CD4-positive, alpha-beta T cell (primary cell): Measurements from ENCODE around the gene VPS51. TPM values are rescaled to one million over a fixed set of nuclear protein-coding genes. Genes with fewer than 3 reads are reported as not detected.

Experiments used
- ATAC-seq: fragments of 200-7000 bp; cut with Tn5 transposase; one replicate; pipeline ENCODE4 v1.10.0; 2022; ENCODE audit warnings: mild to moderate bottlenecking; ENCODE audit not compliant: poor library complexity
- CTCF ChIA-PET: fragments of 350-600 bp; sonication (Branson Sonifier 250); formaldehyde crosslinking; loops from one replicate; lab custom pipeline; 2021; ENCODE audit warnings: antibody characterized with exemption, inconsistent platforms; lab: Charles Lee
- POLR2A ChIA-PET: fragments of 350-600 bp; sonication (Branson Sonifier 250); formaldehyde crosslinking; loops from one replicate; lab custom pipeline; 2021; ENCODE audit warnings: antibody characterized with exemption, inconsistent platforms; lab: Charles Lee
- DNase-seq, 14 experiments: peaks; one replicate each; pipeline ENCODE4 v3.0.0-alpha.2; 2013 to 2020; ENCODE audit warnings: mixed read lengths in 2 of 14
- H3K27ac ChIP-seq, 2 donors: one replicate each; pipeline versions ENCODE4 v1.5.1 to v1.7.0; 2013; ENCODE audit warnings: low read length in 2 of 2, low read depth in 1 of 2, mild to moderate bottlenecking in 1 of 2
- H3K27me3 ChIP-seq, 2 experiments: 1 replicate in 1 of 2; 2 replicates in 1 of 2; pipeline versions ENCODE4 v1.6.1 to v1.7.0; 2013; ENCODE audit warnings: low read length in 2 of 2, control low read depth in 1 of 2, mild to moderate bottlenecking in 1 of 2, moderate library complexity in 1 of 2; ENCODE audit not compliant: insufficient read depth in 2 of 2, control insufficient read depth in 1 of 2
- H3K36me3 ChIP-seq: one replicate; pipeline ENCODE4 v1.6.1; 2013; ENCODE audit warnings: low read length, control low read depth; ENCODE audit not compliant: insufficient read depth
- H3K4me1 ChIP-seq: one replicate; pipeline ENCODE4 v1.6.1; 2013; ENCODE audit warnings: low read length, control low read depth; ENCODE audit not compliant: insufficient read depth
- H3K4me3 ChIP-seq: one replicate; pipeline ENCODE4 v1.5.1; 2013; ENCODE audit warnings: mild to moderate bottlenecking, low read length, moderate library complexity
- H3K9me3 ChIP-seq, 2 experiments: 1 replicate in 1 of 2; 2 replicates in 1 of 2; pipeline versions ENCODE4 v1.6.1 to v1.7.0; 2013; ENCODE audit warnings: low read length in 2 of 2, mild to moderate bottlenecking in 2 of 2, control low read depth in 1 of 2, moderate library complexity in 1 of 2; ENCODE audit not compliant: control insufficient read depth in 1 of 2, insufficient read depth in 1 of 2
- H3K27ac Mint-ChIP-seq: one replicate; pipeline ENCODE4 v1.8.0; 2020; ENCODE audit warnings: mixed read lengths
- H3K27me3 Mint-ChIP-seq: one replicate; pipeline ENCODE4 v1.8.0; 2021; ENCODE audit warnings: mixed read lengths
- H3K36me3 Mint-ChIP-seq: one replicate; pipeline ENCODE4 v1.8.0; 2021; ENCODE audit warnings: low read depth, mixed read lengths
- H3K4me1 Mint-ChIP-seq: one replicate; pipeline ENCODE4 v1.8.0; 2021; ENCODE audit warnings: low read depth, mixed read lengths
- H3K4me3 Mint-ChIP-seq: one replicate; pipeline ENCODE4 v1.8.0; 2020; ENCODE audit warnings: mild to moderate bottlenecking, mixed read lengths
- H3K9me3 Mint-ChIP-seq: one replicate; pipeline ENCODE4 v1.8.0; 2020; ENCODE audit warnings: mixed read lengths
- intact Hi-C, 2 experiments: fragments of 100-400 bp; cut with DNase I in 1 of 2; cut with micrococcal nuclease in 1 of 2; formaldehyde crosslinking; loops; one replicate each; pipeline versions ENCODE4 v1.15.1 to v1.9.0; 2023 to 2025; cut with DNase I, micrococcal nuclease
- total RNA-seq, 174 experiments: library from RNA in 2 of 174; stranded (reverse) in 2 of 174; gene quantifications; one replicate each; pipeline ENCODE4 v1.2.3 and lab custom pipeline; 2021 to 2026
- TF ChIP-seq, protein P1 (sequence below): fragments of 200-600 bp; IDR thresholded peaks from one replicate; pipeline ENCODE4 v1.8.0; 2022; ENCODE audit warnings: antibody characterized with exemption, mild to moderate bottlenecking

Gene VPS51
- total RNA-seq, 2 experiments from 2014 or later = 243 to 246 TPM

DNA sequence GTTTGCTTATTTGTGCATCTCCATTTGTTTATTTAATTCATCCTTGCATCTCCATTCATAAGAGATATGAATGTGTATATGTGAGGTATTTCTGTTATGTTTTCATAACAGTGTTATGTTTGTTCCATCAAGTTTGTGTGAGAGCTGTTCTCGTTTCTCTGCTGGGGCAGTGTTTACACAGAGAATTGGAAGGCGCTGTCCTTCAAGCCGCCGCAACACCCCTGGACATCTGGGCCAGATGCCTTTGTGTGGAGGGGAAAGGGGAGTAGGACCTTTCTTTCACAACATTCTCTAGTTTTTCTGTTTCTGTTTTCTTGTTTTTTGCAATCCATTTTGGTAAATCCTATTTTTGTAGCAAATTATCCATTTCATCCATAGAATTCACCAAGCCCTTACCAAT, 8.6 kb downstream of the VPS51 start:
- POLR2A ChIA-PET = interaction anchor here (1.3 to 1.6 kb wide), 2 partner anchors 13 to 17 kb away, joined by 4 to 5 read pairs; partner anchors contain the start of genes FAU, MRPL49 and ZNHIT2
- no peak for ATAC-seq
- intact Hi-C loops = no loop called here
- Mint-ChIP-seq H3K36me3 (peaks cover 64% of the 10 kb centered on the region), H3K27ac (no peak overlapping the region), H3K4me1 (peaks cover 3% of the 10 kb centered on the region), H3K27me3 (no peaks in the 10 kb centered on the region), H3K9me3 (no peaks in the 10 kb centered on the region), H3K4me3 (no peak overlapping the region)
- no peak for DNase-seq
- Histone ChIP-seq H3K9me3 (no peaks in the 10 kb centered on the region), H3K36me3 (peaks cover 51% of the 10 kb centered on the region), H3K4me1 (no peaks in the 10 kb centered on the region), H3K4me3 (no peak overlapping the region), H3K27me3 (no peaks in the 10 kb centered on the region), H3K27ac (no peak overlapping the region)
- TF ChIP-seq, protein P1, sequence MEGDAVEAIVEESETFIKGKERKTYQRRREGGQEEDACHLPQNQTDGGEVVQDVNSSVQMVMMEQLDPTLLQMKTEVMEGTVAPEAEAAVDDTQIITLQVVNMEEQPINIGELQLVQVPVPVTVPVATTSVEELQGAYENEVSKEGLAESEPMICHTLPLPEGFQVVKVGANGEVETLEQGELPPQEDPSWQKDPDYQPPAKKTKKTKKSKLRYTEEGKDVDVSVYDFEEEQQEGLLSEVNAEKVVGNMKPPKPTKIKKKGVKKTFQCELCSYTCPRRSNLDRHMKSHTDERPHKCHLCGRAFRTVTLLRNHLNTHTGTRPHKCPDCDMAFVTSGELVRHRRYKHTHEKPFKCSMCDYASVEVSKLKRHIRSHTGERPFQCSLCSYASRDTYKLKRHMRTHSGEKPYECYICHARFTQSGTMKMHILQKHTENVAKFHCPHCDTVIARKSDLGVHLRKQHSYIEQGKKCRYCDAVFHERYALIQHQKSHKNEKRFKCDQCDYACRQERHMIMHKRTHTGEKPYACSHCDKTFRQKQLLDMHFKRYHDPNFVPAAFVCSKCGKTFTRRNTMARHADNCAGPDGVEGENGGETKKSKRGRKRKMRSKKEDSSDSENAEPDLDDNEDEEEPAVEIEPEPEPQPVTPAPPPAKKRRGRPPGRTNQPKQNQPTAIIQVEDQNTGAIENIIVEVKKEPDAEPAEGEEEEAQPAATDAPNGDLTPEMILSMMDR = no peak
- CTCF ChIA-PET = no interaction called here

DNA sequence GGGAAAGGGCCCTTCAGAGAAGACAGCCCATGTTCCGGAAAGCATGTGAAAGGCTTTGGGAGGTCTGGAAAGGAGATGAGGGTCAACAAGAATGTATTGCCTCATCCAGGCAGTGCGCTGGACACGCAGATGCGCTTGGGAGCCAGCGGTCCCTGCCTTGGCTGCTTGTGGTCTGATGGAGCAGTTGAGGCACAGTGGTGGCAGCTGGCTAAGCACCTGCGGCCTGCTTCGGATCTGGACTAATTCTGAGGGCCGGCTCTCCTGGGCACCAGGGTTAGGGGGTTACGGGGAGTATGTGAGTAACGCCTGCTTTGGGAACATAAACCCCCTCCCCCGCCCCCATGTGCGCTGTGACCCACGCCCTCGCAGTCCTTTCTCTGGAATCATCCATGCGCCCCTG, 11.1 kb downstream of the VPS51 start:
- Mint-ChIP-seq H3K4me1 (peaks cover 22% of the 10 kb centered on the region), H3K9me3 (no peaks in the 10 kb centered on the region), H3K4me3 (no peak overlapping the region), H3K36me3 (peaks cover 63% of the 10 kb centered on the region), H3K27ac (no peak overlapping the region), H3K27me3 (no peaks in the 10 kb centered on the region)
- POLR2A ChIA-PET = no interaction called here
- intact Hi-C loops = no loop called here
- Histone ChIP-seq H3K9me3 (no peaks in the 10 kb centered on the region), H3K4me1 (peaks cover 23% of the 10 kb centered on the region), H3K27me3 (no peaks in the 10 kb centered on the region), H3K36me3 (peaks cover 50% of the 10 kb centered on the region), H3K4me3 (no peak overlapping the region), H3K27ac (no peak overlapping the region)
- CTCF ChIA-PET = no interaction called here
- DNase-seq (peak in 1 of 14 experiments; percentile 29), ATAC-seq (no peak)
- TF ChIP-seq, protein P1 = no peak

DNA sequence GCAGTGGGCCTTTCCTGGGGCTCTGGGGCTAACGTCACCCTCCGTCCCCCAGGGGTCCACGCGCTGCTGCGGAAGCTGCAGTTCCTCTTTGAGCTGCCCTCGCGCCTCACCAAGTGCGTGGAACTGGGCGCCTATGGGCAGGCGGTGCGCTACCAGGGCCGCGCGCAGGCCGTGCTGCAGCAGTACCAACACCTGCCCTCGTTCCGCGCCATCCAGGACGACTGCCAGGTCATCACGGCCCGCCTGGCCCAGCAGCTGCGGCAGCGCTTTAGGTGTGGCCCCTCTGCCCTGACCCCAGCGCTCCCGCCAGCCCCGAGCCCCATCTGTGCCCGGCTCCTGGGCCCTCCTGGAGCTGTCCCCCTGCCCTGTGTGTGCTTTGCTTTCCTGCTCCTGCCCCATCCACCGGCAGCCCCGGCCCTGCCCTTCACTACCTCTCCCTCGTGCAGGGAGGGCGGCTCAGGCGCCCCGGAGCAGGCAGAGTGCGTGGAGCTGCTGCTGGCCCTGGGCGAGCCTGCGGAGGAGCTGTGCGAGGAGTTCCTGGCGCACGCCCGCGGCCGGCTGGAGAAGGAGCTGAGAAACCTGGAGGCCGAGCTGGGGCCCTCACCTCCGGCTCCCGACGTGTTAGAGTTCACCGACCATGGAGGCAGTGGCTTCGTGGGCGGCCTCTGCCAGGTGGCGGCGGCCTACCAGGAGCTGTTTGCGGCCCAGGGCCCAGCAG, 11.9 kb downstream of the VPS51 start:
- H3K9me3 Mint-ChIP-seq = no peaks in the 10 kb centered on the region
- TF ChIP-seq, protein P1 = no peak
- no peaks in the 10 kb centered on the region for H3K27me3 Mint-ChIP-seq
- H3K9me3 ChIP-seq = no peaks in the 10 kb centered on the region
- no peak overlapping the region for H3K4me3 Mint-ChIP-seq
- H3K36me3 ChIP-seq = peaks cover 45% of the 10 kb centered on the region
- ATAC-seq (no peak), DNase-seq (peak in 1 of 14 experiments; percentile 31)
- no peaks in the 10 kb centered on the region for H3K27me3 ChIP-seq
- no peak overlapping the region for H3K4me3 ChIP-seq
- CTCF ChIA-PET = no interaction called here
- H3K27ac ChIP-seq = no peak overlapping the region
- peaks cover 23% of the 10 kb centered on the region for H3K4me1 Mint-ChIP-seq
- intact Hi-C loops = no loop called here
- peaks cover 30% of the 10 kb centered on the region for H3K4me1 ChIP-seq
- peaks cover 57% of the 10 kb centered on the region for H3K36me3 Mint-ChIP-seq
- POLR2A ChIA-PET = interaction anchor here (2.1 to 6.5 kb wide), 2 partner anchors 10 to 11 kb away, joined by 5 to 91 read pairs; partner anchors contain the start of genes VPS51 and ZNHIT2
- H3K27ac Mint-ChIP-seq = no peak overlapping the region
